GM18508 (cell line): ENCODE results near the gene WDFY2.
"Not testable (repeated sequence)": the region's sequence is repeated elsewhere in the genome, so short reads cannot be mapped to it uniquely, and the experiment has no call there.

Experiments
- ATAC-seq: cut with Tn5 transposase; IDR thresholded peaks from one replicate; pipeline ENCODE4 v1.9.1; 2021; ENCODE audit warnings: moderate number of reproducible peaks; ENCODE audit not compliant: insufficient read depth, unreplicated experiment

WDFY2 gene

DNA sequence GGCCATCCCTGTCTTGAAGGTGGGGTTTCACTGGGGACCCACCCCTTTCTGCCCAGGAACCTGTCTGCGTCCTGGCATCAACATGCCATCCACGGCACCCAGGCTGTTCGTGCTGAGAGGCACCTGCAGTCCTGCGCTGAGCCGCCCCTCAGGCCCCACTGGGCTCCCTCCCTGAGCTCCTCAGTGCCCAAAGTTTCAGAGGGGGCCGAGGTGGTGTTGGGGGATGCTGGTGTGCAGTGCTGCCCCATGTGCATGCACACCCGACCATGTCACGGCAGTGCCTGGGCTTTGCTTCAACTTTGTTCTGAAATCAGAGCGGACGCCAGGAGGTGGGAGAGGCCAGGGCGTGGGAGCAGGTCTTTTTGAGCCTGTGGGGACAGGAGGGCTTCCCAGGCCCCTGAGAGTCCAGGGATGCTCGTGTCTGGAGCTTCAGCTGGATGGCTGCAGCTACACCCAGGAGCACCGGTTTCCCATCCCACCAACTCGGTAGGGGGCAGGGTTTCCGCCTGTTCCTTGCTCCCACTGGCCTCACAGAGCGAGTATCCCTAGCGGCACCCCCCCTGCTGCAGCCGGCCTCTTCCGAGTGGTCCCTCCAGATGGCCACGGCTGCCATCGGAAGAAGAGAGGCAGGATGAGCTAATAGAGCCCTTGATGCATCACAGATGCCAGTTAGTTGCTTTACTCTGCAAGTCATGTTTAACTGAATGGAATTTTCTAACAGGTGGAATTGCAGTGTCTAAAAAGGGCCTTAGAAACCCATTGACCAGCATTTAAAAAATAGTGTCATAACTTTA, 44.0 kb downstream of the WDFY2 start:
- ATAC-seq: no peak

DNA sequence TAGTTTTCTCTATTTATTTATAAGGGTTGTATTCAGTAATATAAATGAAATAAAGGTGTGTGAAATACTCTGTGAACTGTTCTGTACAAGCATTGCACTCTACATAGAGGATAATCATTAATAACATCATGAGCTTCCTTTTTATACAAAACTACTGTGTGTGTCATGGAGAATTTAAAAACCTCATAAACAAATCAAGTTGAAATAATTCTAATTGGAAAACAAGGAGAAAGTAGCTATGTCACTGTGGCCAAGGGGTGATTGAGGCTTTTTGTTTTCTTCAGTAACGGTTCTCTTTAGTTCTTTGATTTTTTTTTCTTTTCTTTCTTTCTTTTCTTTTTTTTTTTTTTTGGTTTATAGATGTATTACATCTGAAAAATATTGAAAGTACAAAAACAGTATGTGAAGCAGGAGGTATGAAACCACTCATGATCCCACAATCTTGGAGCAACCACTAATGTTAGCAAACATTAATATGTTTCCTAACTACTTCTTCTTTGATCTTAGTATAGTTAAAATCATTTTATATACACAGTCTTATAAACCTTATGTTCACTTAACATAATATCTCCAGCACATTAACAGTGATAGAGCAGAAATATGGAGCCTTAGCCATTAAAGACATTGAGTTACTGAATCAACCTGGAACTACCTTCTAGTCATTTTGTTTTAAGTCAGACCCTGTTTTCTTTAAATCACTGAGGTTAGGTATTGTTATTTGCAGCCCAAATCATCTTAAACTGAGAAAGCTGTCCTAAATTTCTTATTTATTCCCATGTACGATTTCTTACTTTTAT, 45.4 kb downstream of the WDFY2 start:
- no peak for ATAC-seq

DNA sequence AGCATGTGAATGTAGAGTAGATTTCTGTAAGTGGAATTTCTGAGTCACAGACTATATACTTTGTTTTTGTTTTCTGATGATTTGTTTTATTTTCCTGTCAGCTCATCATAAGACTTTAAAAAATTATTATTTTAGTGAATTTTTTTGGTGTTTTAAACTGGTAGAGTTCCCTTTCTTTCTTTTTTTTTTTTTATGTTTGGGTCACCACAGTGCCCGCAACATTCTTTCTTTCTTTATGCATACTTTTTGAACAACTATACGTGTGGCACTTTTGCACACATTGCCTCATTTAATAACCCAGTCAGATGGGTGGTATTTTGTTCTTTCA, 46.0 kb downstream of the WDFY2 start:
- ATAC-seq: no peak

DNA sequence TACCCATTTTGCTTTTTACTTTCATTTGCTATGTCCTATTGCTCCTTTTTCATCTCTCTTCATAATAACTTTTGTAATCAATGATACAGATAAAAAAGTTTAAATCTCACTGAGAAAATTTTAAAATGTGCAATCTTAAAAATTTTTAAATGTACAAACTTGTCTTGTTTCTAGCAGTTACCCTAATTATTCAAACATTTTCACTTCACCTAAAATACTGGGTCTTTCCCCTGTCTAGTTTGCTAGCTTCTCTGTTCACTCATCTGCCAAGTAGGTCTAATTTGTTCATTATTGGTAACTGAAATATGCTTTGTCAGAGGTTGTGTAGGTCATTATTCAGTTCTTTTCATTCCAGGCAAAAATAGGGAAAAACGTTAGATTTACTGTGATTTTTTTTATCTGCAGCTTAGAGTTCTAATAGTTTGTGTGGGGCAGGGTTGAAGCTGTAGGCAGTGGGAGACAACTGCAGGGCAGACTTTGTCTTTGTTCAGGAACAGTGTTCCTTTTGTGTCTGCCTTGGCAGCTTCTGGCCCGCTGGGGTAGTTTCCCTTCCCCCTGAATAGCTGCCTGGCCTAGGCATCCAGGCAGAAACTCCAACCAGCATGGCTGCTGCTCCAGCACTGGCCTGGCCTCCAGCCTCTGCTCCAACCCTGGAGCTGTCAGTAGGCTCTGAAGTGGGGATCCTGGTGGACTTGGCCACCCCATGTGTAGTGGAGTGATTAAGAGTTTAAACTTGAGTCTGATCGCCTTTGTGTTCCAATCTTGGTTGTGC, 48.5 kb downstream of the WDFY2 start:
- ATAC-seq: no peak

DNA sequence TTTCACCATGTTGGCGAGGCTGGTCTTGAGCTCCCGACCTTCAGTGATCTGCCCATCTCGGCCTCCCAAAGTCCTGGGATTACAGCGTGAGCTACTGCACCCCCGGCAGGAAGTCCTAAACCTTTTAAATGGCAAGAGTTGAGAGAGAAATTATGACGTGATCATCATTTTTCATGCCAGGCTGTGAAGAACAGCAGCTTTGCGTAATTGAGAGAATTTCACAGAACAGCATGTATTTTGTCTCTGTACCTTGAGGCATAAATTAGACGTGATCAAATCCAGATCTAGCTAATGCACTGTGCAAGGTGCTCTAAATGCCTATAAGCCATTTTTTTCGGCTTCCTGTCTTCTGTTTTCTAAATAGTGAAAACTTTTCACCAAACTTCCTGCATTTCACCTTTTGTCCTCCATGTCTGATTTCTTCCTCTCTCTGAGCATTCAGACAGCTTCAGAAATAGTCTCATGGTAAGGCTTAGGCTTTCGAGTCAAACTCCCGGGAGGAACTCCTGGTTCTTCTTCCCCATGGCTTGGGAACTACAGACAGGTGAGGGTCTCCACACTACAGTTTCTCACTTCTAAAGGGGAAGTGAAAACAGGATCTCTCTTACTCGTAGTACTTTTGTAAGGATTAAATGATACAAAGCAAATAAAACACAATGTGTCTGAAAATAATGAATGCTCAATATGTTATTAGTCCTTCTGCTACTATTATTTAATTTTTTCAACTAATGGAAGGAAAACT, 51.0 kb downstream of the WDFY2 start:
- no peak for ATAC-seq

DNA sequence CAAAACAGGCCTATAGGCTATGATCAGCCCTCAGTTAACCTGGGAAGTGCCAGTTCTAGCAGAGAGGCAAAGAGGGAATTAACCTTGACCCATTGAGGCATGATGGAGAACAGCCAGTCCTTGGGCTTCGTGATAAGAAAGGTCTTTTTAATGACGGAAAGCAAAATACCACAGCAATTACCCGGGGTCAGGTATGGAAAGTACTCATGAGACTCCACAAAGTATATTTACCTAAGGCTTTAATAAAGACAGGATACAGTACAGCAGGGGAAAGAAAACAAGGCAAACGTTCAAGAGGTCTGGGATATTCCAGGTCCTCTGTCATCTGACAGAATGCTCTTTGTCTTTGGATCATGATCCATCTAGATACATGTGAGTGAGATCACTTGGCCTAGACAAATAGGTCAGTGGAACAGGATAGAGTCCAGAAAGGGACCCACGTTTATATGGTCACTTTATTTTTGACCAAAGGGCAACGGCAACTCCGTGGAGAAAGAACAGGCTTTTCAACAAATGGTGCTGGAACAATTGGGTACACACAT, 52.2 kb downstream of the WDFY2 start:
- ATAC-seq: no peak

DNA sequence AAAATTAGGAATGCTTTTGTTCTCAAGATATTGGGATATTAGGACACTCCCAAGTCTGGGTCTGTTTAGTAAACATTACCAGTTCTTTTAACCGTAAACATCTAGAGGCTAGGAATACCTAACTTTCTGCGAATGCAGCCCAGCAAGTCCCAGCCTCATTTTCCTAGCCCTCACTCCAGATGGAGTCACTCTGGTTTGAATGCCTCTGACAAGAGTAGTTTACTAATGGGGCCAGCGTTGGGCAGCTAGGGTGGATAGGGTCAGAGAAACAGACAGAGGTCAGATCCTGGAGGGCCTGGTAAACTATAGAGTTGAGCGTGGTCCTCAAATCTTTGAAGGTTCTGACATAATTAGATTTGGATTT, 53.6 kb downstream of the WDFY2 start:
- no peak for ATAC-seq

DNA sequence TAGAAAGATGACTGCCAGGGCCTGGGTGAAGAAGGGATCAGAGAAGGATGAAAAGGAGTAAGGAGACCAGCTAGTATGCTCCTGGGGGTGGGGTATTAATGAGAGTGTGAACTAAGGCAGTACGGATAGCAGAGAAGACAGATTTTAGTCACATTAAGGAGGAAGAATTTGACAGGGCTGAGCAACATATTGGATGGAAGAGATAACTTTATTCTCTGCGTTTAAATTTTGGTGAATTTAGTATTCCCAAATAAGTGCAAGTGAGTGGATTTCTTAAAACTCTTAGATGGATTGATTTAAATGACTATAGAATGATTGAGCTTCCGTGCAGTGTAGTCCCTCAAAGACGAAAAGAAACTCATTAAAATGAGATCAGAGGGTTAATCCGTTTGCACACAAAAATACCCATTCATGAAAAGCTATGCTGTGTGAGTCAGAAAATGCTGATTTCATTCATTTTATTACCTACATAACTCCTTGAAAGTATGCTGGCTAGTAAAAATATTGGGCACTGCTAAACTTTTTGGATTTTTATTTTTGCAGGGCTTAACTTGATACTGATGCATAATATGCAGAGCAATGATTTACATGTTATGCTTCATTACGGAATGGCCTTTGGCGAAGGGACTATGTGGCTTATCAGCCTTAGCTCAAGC, 54.1 kb downstream of the WDFY2 start:
- no peak for ATAC-seq

DNA sequence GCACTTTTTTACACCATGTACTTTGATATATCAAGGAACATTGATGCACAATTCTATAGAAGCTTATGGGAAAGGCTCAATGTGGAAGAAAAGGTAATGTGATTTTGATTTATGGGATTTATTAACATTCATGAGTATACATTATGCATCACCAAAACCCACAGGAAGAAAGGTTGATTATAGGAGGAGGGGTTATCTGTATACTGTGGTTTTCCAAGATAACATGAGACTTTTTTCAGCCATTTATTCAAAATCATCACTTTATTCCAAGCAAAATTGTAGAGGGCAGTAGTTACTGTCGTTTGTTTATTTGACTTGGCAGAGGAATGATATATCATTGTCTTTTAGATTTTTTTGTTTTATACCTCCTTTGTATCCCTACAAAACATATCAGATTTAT, 54.9 kb downstream of the WDFY2 start:
- no peak for ATAC-seq

DNA sequence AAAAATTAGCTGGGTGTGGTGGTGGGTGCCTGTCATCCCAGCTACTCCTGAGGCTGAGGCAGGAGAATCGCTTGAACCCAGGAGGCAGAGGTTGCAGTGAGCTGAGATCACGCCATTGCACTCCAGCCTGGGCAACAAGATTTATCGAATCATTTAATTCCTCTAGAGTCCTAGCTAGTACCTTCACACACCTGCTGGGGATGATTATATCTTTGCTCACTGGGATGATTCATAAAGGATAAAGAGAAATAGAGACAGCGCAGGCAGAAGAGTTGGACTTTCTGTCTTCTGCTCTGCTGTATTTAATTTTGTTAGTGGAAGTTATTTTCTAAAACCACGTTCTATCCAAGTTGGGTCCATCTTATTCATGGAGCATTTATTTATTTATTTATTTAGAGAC, 56.4 kb downstream of the WDFY2 start:
- not testable (repeated sequence) for ATAC-seq

DNA sequence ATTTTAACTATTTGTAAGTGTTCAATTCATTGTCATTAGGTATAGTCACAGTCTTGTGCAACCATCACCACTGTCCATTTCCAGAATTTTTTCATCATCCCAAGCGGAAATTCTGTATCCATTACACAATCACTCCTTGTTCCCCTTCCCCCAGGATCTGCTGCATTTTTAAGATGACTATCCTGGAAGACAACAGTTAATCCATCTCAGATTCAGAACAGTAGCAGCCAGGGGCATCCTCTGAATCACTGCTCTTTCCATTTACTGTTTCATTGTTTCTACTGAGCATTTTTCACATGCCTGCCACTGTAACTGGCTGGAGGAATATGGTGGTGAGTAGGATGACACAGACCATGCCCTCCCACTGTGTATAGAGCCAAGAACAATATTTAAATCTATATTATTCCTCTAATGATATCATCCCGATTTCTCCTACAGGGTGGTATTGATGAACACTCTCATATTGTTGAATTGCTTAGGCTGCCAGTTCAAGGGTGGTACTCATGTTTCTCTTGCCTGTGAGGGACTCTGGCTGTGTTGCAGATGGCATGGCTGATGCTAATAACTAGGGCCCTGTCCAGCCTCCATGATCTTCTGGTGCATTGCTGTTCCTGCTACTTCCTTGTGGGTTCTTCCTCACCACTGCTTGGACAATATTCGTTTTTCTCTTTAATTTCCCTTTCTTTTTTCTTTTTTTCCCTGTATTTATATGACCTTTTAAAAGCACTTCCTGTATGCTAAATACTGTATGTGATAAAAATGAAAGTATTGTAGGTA, 59.0 kb downstream of the WDFY2 start:
- no peak for ATAC-seq

DNA sequence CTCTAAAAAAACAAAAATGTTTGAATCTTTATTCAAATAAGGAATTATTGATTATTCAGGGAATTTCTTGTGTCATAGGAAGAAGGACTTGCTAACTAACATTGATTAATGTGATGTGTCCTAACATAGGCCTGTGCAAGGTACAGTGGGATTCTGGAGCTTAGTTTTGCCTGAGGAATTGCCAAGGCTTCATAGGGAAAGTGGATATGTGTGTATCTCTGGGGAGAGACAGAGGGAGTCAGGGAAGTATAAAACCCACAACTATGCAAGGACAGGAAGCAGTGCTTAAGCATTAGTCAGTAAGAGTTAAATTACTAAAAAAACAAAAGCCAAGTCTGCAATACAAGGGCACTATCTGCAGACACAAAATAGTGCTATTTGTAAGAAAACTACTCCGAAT, 59.6 kb downstream of the WDFY2 start:
- no peak for ATAC-seq

DNA sequence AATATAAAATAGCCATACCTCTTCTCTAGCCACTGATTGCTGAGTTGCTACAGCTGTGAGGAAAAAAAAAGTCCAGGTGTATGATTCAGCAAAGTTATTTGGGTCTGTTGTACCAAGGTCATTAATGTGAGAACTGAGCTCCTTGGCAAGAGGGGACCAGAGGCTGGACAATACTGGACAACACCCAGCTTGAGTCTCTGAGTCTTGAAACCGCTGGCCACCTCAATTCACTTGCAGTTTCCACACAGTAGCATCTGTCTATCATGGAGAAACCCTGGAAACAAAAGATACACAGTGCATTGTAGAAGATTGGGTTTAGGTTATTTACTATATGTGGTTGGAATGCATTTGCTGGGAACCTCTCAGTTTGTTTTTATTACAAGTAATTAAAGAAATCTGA, 60.4 kb downstream of the WDFY2 start:
- ATAC-seq: no peak

DNA sequence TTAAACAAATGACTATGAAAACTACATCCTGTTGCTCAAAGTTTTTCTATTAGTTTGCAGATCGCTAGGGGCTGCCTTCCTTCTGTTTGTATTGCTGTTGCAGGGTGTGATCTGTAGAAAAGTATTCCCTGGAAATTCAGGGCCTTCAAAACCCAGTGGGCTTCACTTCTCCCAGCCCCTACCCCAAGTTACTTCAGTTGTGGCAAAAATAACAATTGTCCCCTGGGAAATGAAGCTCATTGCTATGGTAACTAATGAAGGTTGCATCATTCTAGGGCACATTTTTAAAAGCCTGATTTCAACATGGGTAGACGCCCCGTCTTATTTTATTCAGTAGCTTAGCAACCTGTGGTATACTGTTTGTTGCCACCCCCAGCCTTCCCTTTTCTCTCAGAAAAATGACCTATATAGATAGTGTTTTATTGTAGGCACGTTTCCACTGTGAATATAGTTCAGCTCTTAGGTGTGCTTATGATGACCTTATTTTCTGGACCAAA, 60.9 kb downstream of the WDFY2 start:
- ATAC-seq: no peak

DNA sequence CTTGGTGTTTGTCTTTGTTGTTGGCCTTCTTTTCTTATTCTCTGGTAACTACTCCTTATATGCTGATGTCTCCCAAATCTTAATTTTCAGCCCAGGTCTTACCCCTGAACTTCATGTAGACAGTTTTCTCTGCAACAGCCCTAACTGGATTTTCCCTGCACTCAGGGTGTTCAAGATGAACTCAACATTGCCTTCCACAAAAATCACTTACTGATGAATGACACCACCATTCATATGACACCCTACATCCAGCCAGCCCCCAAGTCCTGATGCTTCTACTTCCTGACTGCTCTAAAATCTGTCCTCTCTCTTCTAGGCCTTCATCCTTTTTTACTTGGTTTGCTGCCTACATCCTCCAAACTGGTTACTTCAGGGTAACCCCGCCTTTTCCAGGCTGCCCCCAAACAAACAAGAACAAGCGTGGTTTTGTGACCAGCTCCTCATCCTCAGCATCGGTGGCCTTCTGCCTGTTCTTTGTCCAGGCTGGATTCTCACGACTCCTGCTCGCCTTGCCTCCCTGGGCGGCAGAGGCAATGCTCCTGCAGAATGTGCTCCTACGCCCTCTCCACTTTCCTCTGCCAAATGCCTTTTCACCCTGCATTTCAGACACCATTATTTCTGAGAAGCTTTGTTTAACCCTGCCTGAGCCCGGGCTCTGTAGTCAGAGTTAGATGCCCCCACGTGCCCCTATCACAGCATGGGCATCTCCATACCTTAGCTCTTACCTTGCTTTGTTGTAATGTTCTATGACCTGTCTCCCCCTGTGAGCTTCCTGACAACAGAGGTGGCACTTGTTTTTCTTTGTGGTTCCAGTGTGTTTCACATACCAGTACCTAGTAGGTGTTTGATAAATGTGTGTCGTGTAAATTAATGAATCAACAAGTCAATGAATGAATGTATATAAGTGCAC, 61.8 kb downstream of the WDFY2 start:
- no peak for ATAC-seq

DNA sequence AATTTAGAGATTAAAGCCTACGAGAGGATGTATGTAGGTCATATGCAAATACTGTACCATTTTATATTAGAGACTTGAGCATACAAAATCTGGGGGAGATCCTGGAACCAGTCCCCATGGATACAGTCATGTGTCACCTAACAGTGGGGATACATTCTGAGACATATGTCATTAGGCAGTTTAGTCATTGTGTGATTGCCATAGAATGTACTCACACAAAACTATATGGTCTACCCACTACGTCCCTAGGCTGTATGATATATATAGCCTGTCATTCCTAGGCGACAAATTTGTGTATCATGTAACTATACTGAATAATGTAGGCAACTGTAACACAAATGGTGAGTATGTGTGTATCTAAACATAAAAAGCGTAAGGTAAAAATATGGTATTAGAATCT, 62.8 kb downstream of the WDFY2 start:
- ATAC-seq: no peak

DNA sequence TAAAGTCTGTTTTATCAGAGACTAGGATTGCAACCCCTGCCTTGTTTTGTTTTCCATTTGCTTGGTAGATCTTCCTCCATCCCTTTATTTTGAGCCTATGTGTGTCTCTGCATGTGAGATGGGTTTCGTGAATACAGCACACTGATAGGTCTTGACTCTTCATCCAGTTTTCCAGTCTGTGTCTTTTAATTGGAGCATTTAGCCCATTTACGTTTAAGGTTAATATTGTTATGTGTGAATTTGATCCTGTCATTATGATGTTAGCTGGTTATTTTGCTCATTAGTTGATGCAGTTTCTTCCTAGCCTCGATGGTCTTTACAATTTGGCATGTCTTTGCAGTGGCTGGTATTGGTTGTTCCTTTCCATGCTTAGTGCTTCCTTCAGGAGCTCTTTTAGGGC, 67.9 kb downstream of the WDFY2 start:
- not testable (repeated sequence) for ATAC-seq
